Stimulated activated CD8-positive, alpha-beta memory T cell treated with anti-CD3 and anti-CD28 coated beads, Interleukin-12 subunit alpha, Interleukin-12 subunit beta, amount 100 ng/mL, for 1 hour (primary cell): ENCODE data around the gene ZDHHC16.
"Not testable (repeated sequence)": the region's sequence is repeated elsewhere in the genome, so short reads cannot be mapped to it uniquely, and the experiment has no call there.

Experiments
- DNase-seq: peaks from one replicate; pipeline ENCODE4 v3.0.0-alpha.2; 2020; ENCODE audit warnings: low read depth

ZDHHC16 gene

DNA sequence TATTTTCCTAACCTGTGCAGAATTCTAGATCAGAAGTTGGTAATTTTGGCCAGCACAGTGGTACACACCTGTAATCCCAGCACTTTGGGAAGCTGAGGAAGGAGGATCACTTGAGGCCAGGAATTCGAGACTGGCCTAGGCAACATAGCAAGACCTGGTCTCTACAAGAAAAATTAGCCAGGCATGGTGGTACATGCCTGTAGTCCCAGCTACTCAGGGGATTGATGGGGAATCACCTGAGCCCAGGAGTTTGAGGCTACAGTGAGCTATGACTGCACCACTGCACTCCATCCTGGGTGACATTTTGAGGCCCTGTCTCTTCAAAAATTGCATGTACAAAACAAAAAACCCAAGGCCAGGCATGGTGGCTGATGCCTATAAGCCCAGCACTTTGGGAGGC is 11.4 kb upstream of the ZDHHC16 start:
- DNase-seq = no peak

- no peak for DNase-seq
Measured at GRCh38 chr10:97435211-97435610, 10.8 kb upstream of the ZDHHC16 start.

GRCh38 chr10:97442277-97442676 is 3.7 kb upstream of the ZDHHC16 start:
- no peak for DNase-seq

DNA sequence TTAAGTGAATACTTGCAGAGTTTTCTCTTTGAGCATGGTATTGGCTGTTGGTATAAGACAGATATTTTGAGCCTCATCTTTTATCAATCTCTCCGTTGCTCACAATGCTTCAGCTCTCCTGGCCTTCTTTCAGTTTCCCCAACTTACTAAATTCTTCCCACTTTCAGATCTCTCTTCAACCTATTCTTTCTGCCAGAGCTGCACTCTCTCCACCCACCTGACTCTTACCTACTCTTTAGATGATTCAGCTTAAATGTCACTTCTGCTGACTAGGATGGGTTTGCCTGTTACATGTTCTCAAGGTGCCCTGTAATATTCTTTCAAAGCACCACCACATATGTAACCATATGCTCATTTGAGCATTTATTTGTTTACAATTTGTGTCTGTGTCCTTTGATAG is 1.8 kb upstream of the ZDHHC16 start:
- DNase-seq = no peak

- DNase-seq = no peak
Measured at GRCh38 chr10:97445357-97445721, 636 bp upstream of the ZDHHC16 start.

DNA sequence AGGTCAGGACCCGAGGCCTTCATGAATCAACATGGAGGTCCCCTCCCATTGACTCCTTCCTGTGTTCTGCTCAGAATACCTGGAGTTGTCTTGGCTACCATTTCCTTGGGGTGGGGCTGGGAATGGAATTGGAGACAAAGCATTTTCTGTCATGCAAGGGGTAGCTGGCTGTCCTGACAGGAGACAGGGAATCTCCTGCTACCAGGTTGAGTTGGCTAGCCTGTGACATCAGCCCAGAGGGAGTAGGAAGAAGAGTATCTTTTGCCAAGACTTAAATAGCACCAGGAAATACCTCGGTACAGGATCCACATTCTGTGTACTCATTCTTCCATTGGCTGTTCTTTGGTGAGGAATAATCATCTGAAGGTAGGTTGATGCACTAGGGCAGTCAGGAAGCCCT is 4.9 kb downstream of the ZDHHC16 start:
- no peak for DNase-seq

DNA sequence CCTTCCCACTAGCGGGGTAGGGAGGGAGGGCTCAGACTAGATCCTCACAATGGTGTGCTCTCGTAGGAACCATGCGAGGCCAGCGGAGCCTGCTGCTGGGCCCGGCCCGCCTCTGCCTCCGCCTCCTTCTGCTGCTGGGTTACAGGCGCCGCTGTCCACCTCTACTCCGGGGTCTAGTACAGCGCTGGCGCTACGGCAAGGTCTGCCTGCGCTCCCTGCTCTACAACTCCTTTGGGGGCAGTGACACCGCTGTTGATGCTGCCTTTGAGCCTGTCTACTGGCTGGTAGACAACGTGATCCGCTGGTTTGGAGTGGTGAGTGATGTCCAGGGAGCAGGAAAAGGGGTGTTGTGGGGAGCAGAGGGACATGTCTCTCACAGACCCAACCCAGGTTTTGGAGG is 5.6 kb downstream of the ZDHHC16 start:
- no peak for DNase-seq

DNA sequence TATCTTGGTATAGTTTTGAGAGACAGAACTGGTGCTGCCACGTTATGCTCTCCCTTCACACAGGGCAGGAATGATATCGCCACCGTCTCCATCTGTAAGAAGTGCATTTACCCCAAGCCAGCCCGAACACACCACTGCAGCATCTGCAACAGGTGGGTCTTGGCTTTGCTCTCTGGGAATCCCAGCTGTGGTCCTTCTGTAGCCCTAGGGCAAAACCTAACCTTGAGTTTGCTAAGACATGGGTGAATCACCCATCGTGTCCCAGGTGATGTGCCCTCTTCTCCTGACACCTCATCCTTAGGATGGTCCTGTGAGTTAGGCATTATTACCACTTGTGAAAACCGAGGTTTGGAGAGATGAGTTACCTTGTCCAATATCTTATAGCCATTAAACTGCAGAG is 6.4 kb downstream of the ZDHHC16 start:
- no peak for DNase-seq

GRCh38 chr10:97454330-97455036 is 8.5 kb downstream of the ZDHHC16 start:
- DNase-seq = no peak

DNA sequence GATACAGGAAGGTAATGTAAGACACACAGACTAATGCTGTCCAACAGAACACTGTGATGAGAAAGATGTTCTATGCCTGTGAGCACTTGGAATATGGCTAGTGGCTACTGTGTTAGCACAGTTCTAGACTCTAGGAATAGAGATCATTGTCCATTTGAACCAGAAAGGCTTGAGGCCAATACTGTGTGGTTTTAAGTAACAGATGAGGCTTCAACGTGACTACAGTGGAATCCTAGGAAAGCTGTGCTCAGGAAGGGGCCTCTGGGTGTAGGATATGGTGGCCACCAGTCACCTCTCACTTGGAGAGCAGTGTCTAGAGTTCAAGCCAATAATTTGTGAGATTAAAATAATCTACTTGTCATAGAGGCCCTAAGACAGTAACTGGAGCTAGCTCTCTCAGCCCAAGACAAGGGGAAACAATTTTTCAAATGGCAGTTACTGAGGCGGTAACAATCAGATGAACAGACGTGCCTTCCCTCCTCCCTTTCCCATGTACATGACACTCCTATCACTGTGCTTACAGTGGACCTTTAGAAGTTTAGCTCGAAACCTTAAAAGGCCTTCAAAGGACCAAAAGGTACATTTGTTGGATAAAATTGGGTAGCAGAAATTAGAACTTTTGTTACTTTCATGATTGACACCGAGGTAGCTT is 10.2 kb downstream of the ZDHHC16 start:
- DNase-seq = no peak

GRCh38 chr10:97456686-97457065 is 10.7 kb downstream of the ZDHHC16 start:
- DNase-seq = no peak

DNA sequence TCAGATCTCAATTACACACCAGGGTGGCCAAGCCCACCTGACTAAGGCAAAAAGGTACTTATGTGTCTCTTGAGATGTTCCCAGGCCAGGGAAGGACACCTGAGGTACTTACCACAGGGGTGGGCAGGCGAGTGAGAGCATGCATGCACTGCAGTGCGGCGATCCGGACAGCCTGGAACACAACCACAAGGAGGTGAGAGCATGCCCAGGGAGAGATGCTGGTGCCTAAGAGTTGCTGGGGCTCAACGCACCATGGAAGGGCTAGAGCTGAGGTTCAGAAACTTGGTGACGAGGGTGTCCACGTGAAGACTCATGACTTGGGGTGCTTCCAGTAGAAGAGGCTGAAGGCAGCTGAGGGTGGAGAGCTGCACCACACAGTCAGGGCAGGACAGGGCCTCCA is 13.1 kb downstream of the ZDHHC16 start:
- no peak for DNase-seq

DNA sequence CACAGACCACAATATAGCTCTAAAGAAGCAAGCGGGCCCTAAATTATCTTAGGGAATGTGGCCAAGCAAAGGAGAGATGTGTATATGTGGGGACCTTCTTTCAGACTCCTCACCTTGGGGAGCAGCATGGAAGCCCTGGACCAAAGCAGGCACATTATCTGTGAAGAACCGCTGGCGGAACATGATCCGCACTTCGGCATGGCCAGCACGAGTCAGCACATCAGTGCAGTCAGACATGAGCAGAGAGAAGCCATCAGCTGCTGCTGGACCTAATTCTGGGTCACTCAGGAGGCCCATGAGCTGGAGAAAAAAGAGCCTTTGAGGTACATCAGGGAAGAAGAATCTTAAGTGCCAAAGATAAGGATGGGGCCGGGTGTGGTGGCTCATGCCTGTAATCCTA is 14.0 kb downstream of the ZDHHC16 start:
- DNase-seq = no peak

DNA sequence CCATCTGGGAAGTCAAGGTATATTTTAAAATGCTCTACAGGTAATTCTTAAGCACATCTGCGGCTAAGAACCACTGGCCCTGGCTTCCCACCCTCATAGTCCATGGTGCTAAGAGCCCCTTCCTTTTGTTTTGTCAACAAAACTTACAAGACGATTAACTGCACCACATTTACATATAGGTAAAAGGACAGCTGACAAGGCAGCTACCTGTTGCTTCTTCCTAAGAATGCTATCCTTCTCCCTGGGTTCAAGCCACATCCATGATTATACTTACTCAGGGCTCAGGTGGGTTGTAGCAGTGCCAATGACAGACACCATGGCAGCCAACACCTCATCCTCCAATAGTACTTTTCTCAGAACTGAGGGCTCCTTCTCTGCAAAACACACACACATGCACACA is 16.3 kb downstream of the ZDHHC16 start:
- no peak for DNase-seq

- DNase-seq = no peak
Measured at GRCh38 chr10:97463363-97464132, 17.6 kb downstream of the ZDHHC16 start.

DNA sequence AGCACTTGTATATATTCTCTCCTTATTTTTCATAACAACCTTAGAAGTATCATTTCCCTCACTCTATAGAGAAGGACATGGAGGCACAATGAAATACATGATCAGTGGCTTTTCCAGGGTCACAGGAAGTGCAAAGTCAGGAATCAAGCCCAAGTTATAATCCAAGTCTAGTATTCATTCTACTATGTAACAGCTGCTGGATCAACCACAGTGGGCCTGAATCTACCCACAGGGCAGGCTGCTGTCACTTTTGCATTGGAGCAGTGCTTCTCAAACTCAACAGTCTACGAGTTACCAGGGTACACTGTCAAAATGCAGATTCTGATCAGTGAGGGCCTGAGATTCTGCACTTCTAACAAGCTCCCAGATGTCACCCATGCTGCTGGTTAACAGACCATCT is 18.3 kb downstream of the ZDHHC16 start:
- no peak for DNase-seq

DNA sequence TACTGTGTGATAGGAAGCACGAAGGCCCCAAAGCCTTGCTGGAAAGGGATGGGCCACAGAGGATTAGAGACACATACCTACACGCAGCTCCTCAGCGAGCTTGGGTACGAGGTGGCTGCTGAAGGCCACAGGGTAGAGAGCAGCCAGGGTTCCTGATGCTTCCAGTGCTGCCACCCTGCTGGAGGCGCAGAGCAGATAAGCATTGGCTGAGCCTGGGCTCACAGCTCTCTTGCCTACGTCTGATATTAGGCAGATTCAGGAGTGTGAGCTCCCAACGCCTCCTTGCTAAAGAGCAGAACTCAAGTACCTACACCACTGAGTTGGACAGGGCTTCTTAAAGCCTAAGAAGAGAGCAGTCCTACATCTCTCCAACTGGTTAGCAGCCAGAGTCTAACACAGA is 20.0 kb downstream of the ZDHHC16 start:
- no peak for DNase-seq

GRCh38 chr10:97466755-97467154 is 20.8 kb downstream of the ZDHHC16 start:
- no peak for DNase-seq

GRCh38 chr10:97468162-97468561 is 22.2 kb downstream of the ZDHHC16 start:
- no peak for DNase-seq

DNA sequence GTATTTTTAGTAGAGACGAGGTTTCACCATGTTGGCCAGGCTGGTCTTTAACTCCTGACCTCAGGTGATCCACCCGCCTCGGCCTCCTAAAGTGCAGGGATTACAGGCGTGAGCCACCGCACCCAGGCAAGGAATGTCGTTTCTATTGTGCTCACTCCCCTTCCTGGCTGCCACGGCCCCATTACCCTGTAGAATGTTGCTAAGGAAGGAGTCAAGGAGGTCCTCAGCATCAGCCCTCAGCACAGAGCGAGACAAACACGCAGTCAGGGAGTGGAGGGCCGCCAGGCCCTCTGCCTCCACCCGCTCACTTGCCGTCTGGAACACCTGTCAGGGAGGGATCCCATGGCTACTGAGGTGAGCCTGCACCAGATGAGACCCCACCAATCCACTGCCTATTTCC is 22.8 kb downstream of the ZDHHC16 start:
- not testable (repeated sequence) for DNase-seq

DNA sequence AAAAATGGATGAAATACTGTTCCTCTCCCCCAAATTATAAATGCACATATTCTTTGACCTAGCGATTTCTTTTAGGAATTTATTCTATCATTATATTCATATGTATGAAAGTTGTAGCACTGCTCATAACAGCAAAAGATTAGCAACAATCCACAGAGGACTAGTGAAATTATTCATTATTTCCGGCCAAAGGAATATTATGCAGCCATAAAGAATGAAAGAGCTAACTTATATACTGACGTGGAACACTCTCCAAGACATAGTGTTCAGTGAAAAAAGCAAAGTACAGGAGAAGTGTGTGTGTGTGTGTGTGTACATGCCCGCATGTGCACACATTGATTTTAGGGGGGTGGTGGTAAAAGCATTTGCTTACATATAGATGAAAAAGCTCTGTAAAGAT is 28.9 kb downstream of the ZDHHC16 start:
- no peak for DNase-seq

- DNase-seq = no peak
Measured at GRCh38 chr10:97475936-97476594, 30.1 kb downstream of the ZDHHC16 start.

- DNase-seq = not testable (repeated sequence)
Measured at GRCh38 chr10:97479410-97479809, 33.4 kb downstream of the ZDHHC16 start.
